T-helper 2 cell treated with Interferon-gamma antibody and Interleukin-4, amounts not matched to agents 5 μg/mL and 100 μg/mL, for 36 hours (primary cell): Measurements from ENCODE around the gene STK11IP.
"Not testable (repeated sequence)": the region's sequence is repeated elsewhere in the genome, so short reads cannot be mapped to it uniquely, and the experiment has no call there.

Experiments used
- DNase-seq: peaks from one replicate; pipeline ENCODE4 v3.0.0; 2021; ENCODE audit warnings: low spot score
- H3K27ac Mint-ChIP-seq: one replicate; pipeline ENCODE4 v1.8.0; 2021; ENCODE audit warnings: mild to moderate bottlenecking, mixed read lengths
- H3K27me3 Mint-ChIP-seq: one replicate; pipeline ENCODE4 v1.8.0; 2021; ENCODE audit warnings: low read depth, mixed read lengths
- H3K36me3 Mint-ChIP-seq: one replicate; pipeline ENCODE4 v1.8.0; 2021; ENCODE audit warnings: low read depth, mixed read lengths
- H3K4me1 Mint-ChIP-seq: one replicate; pipeline ENCODE4 v1.8.0; 2021; ENCODE audit warnings: low read depth, mixed read lengths
- H3K4me3 Mint-ChIP-seq: one replicate; pipeline ENCODE4 v1.8.0; 2022; ENCODE audit warnings: mild to moderate bottlenecking, moderate library complexity, mixed read lengths
- H3K9me3 Mint-ChIP-seq: one replicate; pipeline ENCODE4 v1.8.0; 2021; ENCODE audit warnings: mixed read lengths

The STK11IP gene

GRCh38 chr2:219648963-219649362 is 51.3 kb downstream of the STK11IP start:
- Mint-ChIP-seq H3K4me1 (no peaks in the 10 kb centered on the region), H3K9me3 (no peaks in the 10 kb centered on the region), H3K36me3 (no peaks in the 10 kb centered on the region), H3K27me3 (peaks cover 21% of the 10 kb centered on the region), H3K27ac (no peak overlapping the region), H3K4me3 (no peak overlapping the region)
- DNase-seq = no peak

- H3K27me3 Mint-ChIP-seq = peaks cover 25% of the 10 kb centered on the region
- no peaks in the 10 kb centered on the region for H3K36me3 Mint-ChIP-seq
- H3K9me3 Mint-ChIP-seq = no peaks in the 10 kb centered on the region
- DNase-seq = no peak
- no peak overlapping the region for H3K27ac Mint-ChIP-seq
- H3K4me3 Mint-ChIP-seq = no peak overlapping the region
- no peaks in the 10 kb centered on the region for H3K4me1 Mint-ChIP-seq
These were observed 53.0 kb downstream of the STK11IP start for GRCh38 chr2:219650426-219651248.

- not testable (repeated sequence) for H3K36me3 Mint-ChIP-seq, H3K4me1 Mint-ChIP-seq, DNase-seq, H3K27ac Mint-ChIP-seq, H3K4me3 Mint-ChIP-seq, H3K9me3 Mint-ChIP-seq
- H3K27me3 Mint-ChIP-seq = peaks cover 30% of the 10 kb centered on the region
These were observed 54.0 kb downstream of the STK11IP start for GRCh38 chr2:219651656-219652055.

GRCh38 chr2:219656526-219656925 is 58.9 kb downstream of the STK11IP start:
- Mint-ChIP-seq H3K27me3 (peaks cover 31% of the 10 kb centered on the region), H3K4me3 (no peak overlapping the region), H3K36me3 (no peaks in the 10 kb centered on the region), H3K4me1 (no peaks in the 10 kb centered on the region), H3K27ac (no peak overlapping the region), H3K9me3 (no peaks in the 10 kb centered on the region)
- no peak for DNase-seq

GRCh38 chr2:219658196-219658846 is 60.7 kb downstream of the STK11IP start:
- no peaks in the 10 kb centered on the region for H3K4me1 Mint-ChIP-seq
- H3K4me3 Mint-ChIP-seq = no peak overlapping the region
- H3K27me3 Mint-ChIP-seq = peaks cover 24% of the 10 kb centered on the region
- DNase-seq = no peak
- H3K36me3 Mint-ChIP-seq = no peaks in the 10 kb centered on the region
- H3K27ac Mint-ChIP-seq = no peak overlapping the region
- H3K9me3 Mint-ChIP-seq = no peaks in the 10 kb centered on the region

- no peaks in the 10 kb centered on the region for H3K4me1 Mint-ChIP-seq
- no peaks in the 10 kb centered on the region for H3K36me3 Mint-ChIP-seq
These were observed 61.2 kb downstream of the STK11IP start for GRCh38 chr2:219658874-219659273.

GRCh38 chr2:219661197-219661954 is 63.7 kb downstream of the STK11IP start:
- no peaks in the 10 kb centered on the region for H3K9me3 Mint-ChIP-seq
- no peak for DNase-seq
- H3K4me1 Mint-ChIP-seq = no peaks in the 10 kb centered on the region
- peaks cover 13% of the 10 kb centered on the region for H3K27me3 Mint-ChIP-seq
- no peaks in the 10 kb centered on the region for H3K36me3 Mint-ChIP-seq
- no peak overlapping the region for H3K27ac Mint-ChIP-seq
- H3K4me3 Mint-ChIP-seq = no peak overlapping the region

More at GRCh38 chr2:219658874-219659273, 61.2 kb downstream of the STK11IP start:
- Mint-ChIP-seq H3K4me3 (no peak overlapping the region), H3K27ac (no peak overlapping the region), H3K27me3 (peaks cover 20% of the 10 kb centered on the region), H3K9me3 (no peaks in the 10 kb centered on the region)
- DNase-seq = no peak

- no peak for DNase-seq
- Mint-ChIP-seq H3K4me1 (no peaks in the 10 kb centered on the region), H3K36me3 (no peaks in the 10 kb centered on the region), H3K27me3 (peaks cover 11% of the 10 kb centered on the region), H3K4me3 (no peak overlapping the region), H3K9me3 (no peaks in the 10 kb centered on the region), H3K27ac (no peak overlapping the region)
These were observed 64.3 kb downstream of the STK11IP start for GRCh38 chr2:219661955-219662395.

GRCh38 chr2:219662566-219662965 is 64.9 kb downstream of the STK11IP start:
- no peak for DNase-seq
- no peaks in the 10 kb centered on the region for H3K36me3 Mint-ChIP-seq
- no peaks in the 10 kb centered on the region for H3K9me3 Mint-ChIP-seq
- peaks cover 7% of the 10 kb centered on the region for H3K27me3 Mint-ChIP-seq
- no peak overlapping the region for H3K27ac Mint-ChIP-seq
- H3K4me1 Mint-ChIP-seq = no peaks in the 10 kb centered on the region
- H3K4me3 Mint-ChIP-seq = no peak overlapping the region

GRCh38 chr2:219663116-219663762 is 65.6 kb downstream of the STK11IP start:
- no peaks in the 10 kb centered on the region for H3K36me3 Mint-ChIP-seq
- no peak overlapping the region for H3K4me3 Mint-ChIP-seq
- no peak for DNase-seq
- no peaks in the 10 kb centered on the region for H3K9me3 Mint-ChIP-seq
- no peak overlapping the region for H3K27ac Mint-ChIP-seq
- H3K27me3 Mint-ChIP-seq = peaks cover 2% of the 10 kb centered on the region
- no peaks in the 10 kb centered on the region for H3K4me1 Mint-ChIP-seq

- H3K27ac Mint-ChIP-seq = no peak overlapping the region
- no peaks in the 10 kb centered on the region for H3K36me3 Mint-ChIP-seq
- H3K4me1 Mint-ChIP-seq = no peaks in the 10 kb centered on the region
- H3K27me3 Mint-ChIP-seq = peaks cover 2% of the 10 kb centered on the region
- no peaks in the 10 kb centered on the region for H3K9me3 Mint-ChIP-seq
- DNase-seq = no peak
- H3K4me3 Mint-ChIP-seq = no peak overlapping the region
These were observed 66.4 kb downstream of the STK11IP start for GRCh38 chr2:219664041-219664440.

- Mint-ChIP-seq H3K4me1 (no peaks in the 10 kb centered on the region), H3K27me3 (peaks cover 2% of the 10 kb centered on the region), H3K27ac (no peak overlapping the region), H3K36me3 (no peaks in the 10 kb centered on the region), H3K4me3 (no peak overlapping the region), H3K9me3 (no peaks in the 10 kb centered on the region)
- DNase-seq = no peak
These were observed 67.3 kb downstream of the STK11IP start for GRCh38 chr2:219664944-219665343.

GRCh38 chr2:219665926-219666325 is 68.3 kb downstream of the STK11IP start:
- no peaks in the 10 kb centered on the region for H3K4me1 Mint-ChIP-seq
- peaks cover 2% of the 10 kb centered on the region for H3K27me3 Mint-ChIP-seq
- no peaks in the 10 kb centered on the region for H3K36me3 Mint-ChIP-seq
- no peak overlapping the region for H3K4me3 Mint-ChIP-seq
- H3K27ac Mint-ChIP-seq = no peak overlapping the region
- no peaks in the 10 kb centered on the region for H3K9me3 Mint-ChIP-seq
- no peak for DNase-seq
